Astrocyte (in vitro differentiated cells and primary cell): Measurements from ENCODE around the gene HNRNPM.

Experiments used
- EZH2 ChIP-seq: IDR thresholded peaks from 2 replicates; pipeline ENCODE4 v1.6.1; 2012; ENCODE audit warnings: mild to moderate bottlenecking, low read length, inconsistent platforms; ENCODE audit not compliant: insufficient read depth
- TF ChIP-seq, protein P1 (sequence below): IDR thresholded peaks from 2 replicates; pipeline ENCODE4 v1.5.1; 2011; ENCODE audit warnings: low read depth, mild to moderate bottlenecking, inconsistent platforms, low read length, moderate library complexity; ENCODE audit not compliant: insufficient read depth

DNA sequence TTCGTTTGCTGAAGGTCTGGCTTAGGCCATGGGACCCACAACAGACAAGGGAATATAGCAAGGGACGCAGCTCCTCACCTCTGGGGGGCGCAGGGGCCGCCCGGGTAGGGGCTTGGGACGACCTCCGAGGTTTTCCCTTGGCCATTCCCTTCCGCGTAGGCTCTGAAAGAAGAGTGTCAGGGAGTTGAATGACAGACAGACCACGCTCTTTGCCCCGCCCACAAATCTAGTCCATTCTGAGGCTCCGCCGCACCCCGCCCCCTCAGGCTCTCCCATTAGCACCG is 80.6 kb downstream of the HNRNPM start:
- no peak for TF ChIP-seq EZH2
- TF ChIP-seq, protein P1, sequence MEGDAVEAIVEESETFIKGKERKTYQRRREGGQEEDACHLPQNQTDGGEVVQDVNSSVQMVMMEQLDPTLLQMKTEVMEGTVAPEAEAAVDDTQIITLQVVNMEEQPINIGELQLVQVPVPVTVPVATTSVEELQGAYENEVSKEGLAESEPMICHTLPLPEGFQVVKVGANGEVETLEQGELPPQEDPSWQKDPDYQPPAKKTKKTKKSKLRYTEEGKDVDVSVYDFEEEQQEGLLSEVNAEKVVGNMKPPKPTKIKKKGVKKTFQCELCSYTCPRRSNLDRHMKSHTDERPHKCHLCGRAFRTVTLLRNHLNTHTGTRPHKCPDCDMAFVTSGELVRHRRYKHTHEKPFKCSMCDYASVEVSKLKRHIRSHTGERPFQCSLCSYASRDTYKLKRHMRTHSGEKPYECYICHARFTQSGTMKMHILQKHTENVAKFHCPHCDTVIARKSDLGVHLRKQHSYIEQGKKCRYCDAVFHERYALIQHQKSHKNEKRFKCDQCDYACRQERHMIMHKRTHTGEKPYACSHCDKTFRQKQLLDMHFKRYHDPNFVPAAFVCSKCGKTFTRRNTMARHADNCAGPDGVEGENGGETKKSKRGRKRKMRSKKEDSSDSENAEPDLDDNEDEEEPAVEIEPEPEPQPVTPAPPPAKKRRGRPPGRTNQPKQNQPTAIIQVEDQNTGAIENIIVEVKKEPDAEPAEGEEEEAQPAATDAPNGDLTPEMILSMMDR = no peak
